Choroid plexus epithelial cell (primary cell): Measurements from ENCODE around the gene STK33.

Experiments used
- DNase-seq: peaks from one replicate; pipeline ENCODE4 v3.0.0-alpha.2; 2010; ENCODE audit warnings: low read depth
- H3K4me3 ChIP-seq: 2 replicates; pipeline ENCODE4 v1.5.1; 2011; ENCODE audit warnings: low read depth, mild to moderate bottlenecking, control low read depth, low read length, moderate library complexity
- TF ChIP-seq, protein P1 (sequence below): conservative IDR thresholded peaks from 2 replicates; pipeline ENCODE4 v1.5.1; 2011; ENCODE audit warnings: low read depth, mild to moderate bottlenecking, control low read depth, inconsistent platforms, low read length, moderate library complexity

Gene STK33

DNA sequence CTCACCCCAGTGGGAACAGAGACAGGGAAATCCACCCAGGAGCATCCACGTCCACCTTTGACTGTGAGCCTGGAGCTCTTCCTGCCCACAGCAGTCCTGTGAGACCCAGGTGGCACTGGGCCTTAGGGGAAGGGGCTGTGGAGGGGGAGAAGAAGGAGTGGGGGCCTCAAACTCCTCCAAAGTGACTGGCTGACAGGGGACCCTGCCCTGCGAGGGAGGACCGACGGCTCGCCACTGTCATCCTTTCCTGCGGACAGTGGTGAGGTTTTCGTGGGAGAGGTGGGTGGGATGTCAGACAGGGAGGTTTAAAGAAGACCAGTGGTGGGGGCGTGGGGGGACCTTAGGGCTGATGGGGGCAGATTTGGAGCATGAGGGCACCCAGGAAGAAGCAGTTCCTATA lies 237.8 kb downstream of the STK33 start:
- H3K4me3 ChIP-seq = no peak overlapping the region
- TF ChIP-seq, protein P1, sequence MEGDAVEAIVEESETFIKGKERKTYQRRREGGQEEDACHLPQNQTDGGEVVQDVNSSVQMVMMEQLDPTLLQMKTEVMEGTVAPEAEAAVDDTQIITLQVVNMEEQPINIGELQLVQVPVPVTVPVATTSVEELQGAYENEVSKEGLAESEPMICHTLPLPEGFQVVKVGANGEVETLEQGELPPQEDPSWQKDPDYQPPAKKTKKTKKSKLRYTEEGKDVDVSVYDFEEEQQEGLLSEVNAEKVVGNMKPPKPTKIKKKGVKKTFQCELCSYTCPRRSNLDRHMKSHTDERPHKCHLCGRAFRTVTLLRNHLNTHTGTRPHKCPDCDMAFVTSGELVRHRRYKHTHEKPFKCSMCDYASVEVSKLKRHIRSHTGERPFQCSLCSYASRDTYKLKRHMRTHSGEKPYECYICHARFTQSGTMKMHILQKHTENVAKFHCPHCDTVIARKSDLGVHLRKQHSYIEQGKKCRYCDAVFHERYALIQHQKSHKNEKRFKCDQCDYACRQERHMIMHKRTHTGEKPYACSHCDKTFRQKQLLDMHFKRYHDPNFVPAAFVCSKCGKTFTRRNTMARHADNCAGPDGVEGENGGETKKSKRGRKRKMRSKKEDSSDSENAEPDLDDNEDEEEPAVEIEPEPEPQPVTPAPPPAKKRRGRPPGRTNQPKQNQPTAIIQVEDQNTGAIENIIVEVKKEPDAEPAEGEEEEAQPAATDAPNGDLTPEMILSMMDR = no peak
- DNase-seq = no peak

DNA sequence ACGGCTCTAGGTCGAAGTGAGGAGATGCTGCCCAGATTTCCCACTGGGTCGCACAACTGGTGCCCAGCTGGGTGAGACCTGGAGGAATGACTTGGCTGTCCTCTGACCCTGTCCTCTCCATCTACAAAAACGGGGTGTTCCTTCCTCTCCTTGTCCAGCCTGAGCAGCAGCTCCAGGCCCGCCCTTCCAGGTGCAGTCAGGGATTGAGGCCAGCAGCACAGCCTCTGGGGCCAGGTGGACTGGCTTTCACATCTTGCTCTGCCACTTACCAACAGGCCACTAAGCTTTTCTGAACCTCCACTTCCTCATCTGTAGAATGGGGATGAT lies 238.6 kb downstream of the STK33 start:
- TF ChIP-seq, protein P1 = no peak
- no peak for DNase-seq

DNA sequence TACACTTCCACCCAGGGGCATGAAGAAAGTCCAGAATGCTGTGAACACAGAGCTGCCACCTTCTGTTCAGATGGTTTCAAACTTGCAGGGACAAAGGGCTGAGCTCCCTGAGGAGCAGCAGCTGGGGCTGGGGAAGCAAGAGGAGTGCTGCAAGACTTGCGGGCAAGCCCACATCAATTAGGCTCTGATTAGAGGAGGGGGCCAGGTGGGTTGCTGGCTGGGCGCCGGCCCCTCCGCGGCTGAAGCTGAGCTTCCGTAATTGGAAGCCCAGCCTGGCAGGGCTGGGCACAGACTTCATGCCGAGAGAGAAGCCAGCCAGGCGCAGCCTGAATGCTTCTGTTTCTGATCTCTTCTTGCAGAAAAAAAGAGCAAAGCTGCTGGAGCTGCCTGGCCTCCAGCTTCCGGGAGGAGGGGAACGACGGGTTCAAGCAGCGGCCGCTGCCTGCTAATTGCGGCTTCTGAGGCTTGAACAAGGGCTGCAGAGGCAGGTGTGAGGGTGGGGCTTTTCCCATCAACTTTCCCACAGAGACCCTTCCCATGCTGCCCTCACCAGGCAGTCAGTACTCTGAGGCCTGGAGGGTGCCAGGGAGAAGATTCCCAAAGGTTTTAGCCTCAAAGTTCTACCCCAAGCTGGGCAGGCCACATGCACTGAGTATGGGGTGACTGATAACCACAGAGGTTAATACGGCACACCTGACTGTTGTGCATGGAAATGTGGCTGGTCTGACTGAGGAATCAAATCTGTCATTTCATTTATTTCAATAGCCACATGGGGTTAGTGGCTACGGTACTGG lies 239.2 kb downstream of the STK33 start:
- DNase-seq = peak; percentile 26
- TF ChIP-seq, protein P1 = peak; percentile 10
- no peak overlapping the region for H3K4me3 ChIP-seq

More for the DNA sequence above, 238.6 kb downstream of the STK33 start:
- H3K4me3 ChIP-seq = no peak overlapping the region

DNA sequence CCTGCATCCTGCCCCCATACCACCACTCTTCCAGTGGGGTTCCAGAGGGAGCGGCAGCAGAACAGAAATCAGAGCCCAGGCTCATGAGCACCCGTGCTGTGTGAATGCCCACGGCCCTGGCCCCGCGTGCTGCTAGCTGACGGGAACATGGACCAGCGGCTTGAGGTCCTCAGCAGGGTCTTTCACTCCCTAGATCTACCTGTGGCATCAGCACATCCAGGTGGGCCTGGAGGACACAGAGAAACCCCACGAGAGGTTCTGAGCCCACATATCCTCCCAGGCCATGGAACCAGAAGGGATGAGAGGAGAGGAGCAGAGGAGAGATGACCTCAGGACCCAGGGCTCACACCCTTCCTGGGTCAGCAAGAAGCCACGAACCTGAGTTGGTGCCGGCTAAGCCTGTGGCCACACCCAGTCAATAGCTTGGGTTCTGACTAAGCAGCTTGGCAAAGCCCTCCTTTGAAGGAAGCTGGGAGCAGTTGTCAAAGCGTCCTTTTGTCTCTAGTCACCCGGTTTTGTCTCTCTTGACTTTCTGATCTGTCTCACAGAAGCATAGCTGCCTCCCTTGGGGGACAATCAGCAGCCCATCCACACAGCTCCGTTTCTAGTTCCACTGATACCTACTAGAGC lies 241.0 kb downstream of the STK33 start:
- DNase-seq = no peak
- TF ChIP-seq, protein P1 = no peak
- H3K4me3 ChIP-seq = no peak overlapping the region

DNA sequence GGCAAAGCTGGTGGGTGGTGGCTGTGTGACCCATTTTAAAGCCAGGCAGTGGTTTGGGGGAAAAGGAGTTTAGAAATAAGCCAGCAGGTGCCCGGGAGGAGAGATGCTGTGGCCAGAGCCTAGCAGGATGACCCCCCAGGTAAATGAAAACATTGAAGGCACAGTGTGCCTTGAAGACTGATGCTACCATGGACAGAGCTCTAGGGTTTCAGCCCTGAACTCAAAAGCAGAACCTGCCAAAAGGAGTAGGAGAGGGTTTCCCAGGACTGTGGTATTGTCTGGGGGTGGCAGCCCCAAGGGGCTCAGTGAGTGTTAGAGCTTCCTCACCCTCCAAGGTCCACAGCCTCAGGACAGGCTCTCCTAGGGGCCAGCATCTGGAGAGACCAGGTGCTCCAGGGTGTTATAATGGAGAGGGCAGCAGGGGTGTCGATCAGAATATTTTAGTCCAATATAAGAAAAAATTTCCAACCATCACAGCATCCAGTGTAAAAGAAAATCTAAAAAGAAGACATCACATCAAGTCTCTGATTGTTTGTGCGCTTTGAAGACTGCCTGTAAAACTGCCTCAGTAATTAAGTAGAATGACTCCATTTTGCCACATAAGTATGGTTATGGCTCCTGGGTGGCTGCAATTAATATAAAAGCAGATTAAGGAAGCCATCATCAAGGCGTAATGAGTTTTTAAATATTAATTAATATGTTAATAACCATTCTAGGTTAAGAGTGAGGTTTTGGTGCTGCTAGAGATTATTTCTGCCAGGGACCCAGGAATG lies 241.7 kb downstream of the STK33 start:
- TF ChIP-seq, protein P1 = no peak
- DNase-seq = peak; percentile 13
- H3K4me3 ChIP-seq = no peak overlapping the region

DNA sequence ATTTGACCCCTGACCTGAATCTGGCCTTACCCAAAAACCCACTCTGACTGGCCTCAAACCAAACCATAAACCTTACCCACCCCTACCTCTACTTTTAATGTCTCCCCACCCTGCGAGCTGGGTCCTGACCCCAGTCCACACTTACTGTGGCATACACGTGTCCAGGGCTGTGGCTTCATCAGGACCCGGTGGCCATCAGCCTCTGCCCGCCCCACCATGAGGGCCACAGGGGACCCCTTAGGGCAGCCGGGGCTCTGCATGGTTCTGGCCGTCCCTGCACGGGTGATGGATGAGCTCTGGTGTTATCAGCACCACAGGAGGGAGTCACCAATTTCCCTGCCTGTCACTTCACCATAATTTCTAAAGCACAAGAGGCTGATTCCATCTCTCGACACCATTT lies 242.8 kb downstream of the STK33 start:
- TF ChIP-seq, protein P1 = no peak
- H3K4me3 ChIP-seq = no peak overlapping the region

More for the DNA sequence above, 242.8 kb downstream of the STK33 start:
- DNase-seq = no peak
